ENCODE data around the gene STIM1. TPM values are rescaled to one million over a fixed set of nuclear protein-coding genes. Genes with fewer than 3 reads are reported as not detected.

Gene STIM1
- total RNA-seq, 3 donors from 2014 or later (not counting 1 experiment from before 2014, with no cell fraction given): 171 to 187 (median 175) TPM

GRCh38 chr11:3992964-3993363, 137.5 kb downstream of the STIM1 start:
- Mint-ChIP-seq H3K36me3 (peaks cover 17% of the 10 kb centered on the region), H3K27ac (peak overlapping the region in 1 of 2 donors; percentile 47), H3K27me3 (ENCODE audit: low read depth in 2 of 2) (no peaks in the 10 kb centered on the region), H3K4me3 (no peak overlapping the region), H3K9me3 (peaks cover 4 to 5% of the 10 kb centered on the region in 2 donors), H3K4me1 (peaks cover 69% of the 10 kb centered on the region in 2 donors)
- Histone ChIP-seq H3K27me3 (ENCODE audit: control insufficient read depth, insufficient read depth, low read length) (no peaks in the 10 kb centered on the region), H3K27ac (ENCODE audit: low read length) (no peak overlapping the region), H3K9me3 (ENCODE audit: control insufficient read depth, insufficient read depth, low read length) (peaks cover 5% of the 10 kb centered on the region), H3K4me3 (ENCODE audit: low read length) (no peak overlapping the region), H3K36me3 (ENCODE audit: control insufficient read depth, insufficient read depth, low read length) (no peaks in the 10 kb centered on the region), H3K4me1 (ENCODE audit: control insufficient read depth, insufficient read depth, low read length) (peaks cover 16% of the 10 kb centered on the region)
- DNase-seq (peak in 1 of 2 donors; percentile 20), ATAC-seq (peak in 2 of 3 donors; percentile 50 to 66)
- no peak for TF ChIP-seq CTCF (IDR thresholded peaks at IDR 0.05)
- 67% methylated on average over 1 of the region's 1 CpG for WGBS (ENCODE audit: insufficient coverage)
- intact Hi-C loops (cut with micrococcal nuclease): loop anchor here (5.0 kb wide), 1 partner anchor 136 kb away; the partner anchor contains the start of gene STIM1

GRCh38 chr11:3994030-3994640, 138.7 kb downstream of the STIM1 start:
- no peak overlapping the region for H3K4me3 ChIP-seq (ENCODE audit: low read length)
- Mint-ChIP-seq H3K4me1 (peaks cover 76 to 78% of the 10 kb centered on the region in 2 donors), H3K9me3 (peaks cover 4 to 5% of the 10 kb centered on the region in 2 donors), H3K36me3 (peaks cover 17% of the 10 kb centered on the region), H3K27me3 (ENCODE audit: low read depth in 2 of 2) (no peaks in the 10 kb centered on the region), H3K27ac (no peak overlapping the region), H3K4me3 (no peak overlapping the region)
- H3K9me3 ChIP-seq (ENCODE audit: control insufficient read depth, insufficient read depth, low read length): peaks cover 5% of the 10 kb centered on the region
- DNase-seq (peak in 1 of 2 donors; percentile 23), ATAC-seq (peak in 1 of 3 donors; percentile 49)
- no peaks in the 10 kb centered on the region for H3K36me3 ChIP-seq (ENCODE audit: control insufficient read depth, insufficient read depth, low read length)
- H3K27ac ChIP-seq (ENCODE audit: low read length): no peak overlapping the region
- TF ChIP-seq CTCF (IDR thresholded peaks at IDR 0.05): no peak
- peaks cover 15% of the 10 kb centered on the region for H3K4me1 ChIP-seq (ENCODE audit: control insufficient read depth, insufficient read depth, low read length)
- intact Hi-C loops (cut with micrococcal nuclease): loop anchor here (5.0 kb wide), 1 partner anchor 137 kb away; the partner anchor contains the start of gene STIM1
- WGBS (ENCODE audit: insufficient coverage): 98% methylated on average over 5 of the region's 6 CpGs
- H3K27me3 ChIP-seq (ENCODE audit: control insufficient read depth, insufficient read depth, low read length): no peaks in the 10 kb centered on the region

- Mint-ChIP-seq H3K4me3 (no peak overlapping the region), H3K4me1 (peaks cover 70 to 72% of the 10 kb centered on the region in 2 donors), H3K36me3 (peaks cover 17% of the 10 kb centered on the region), H3K27me3 (ENCODE audit: low read depth in 2 of 2) (no peaks in the 10 kb centered on the region), H3K27ac (peak overlapping the region in 1 of 2 donors; percentile 21), H3K9me3 (peaks cover 4 to 5% of the 10 kb centered on the region in 2 donors)
- no peak for ATAC-seq
- no peak for DNase-seq
- intact Hi-C loops (cut with micrococcal nuclease): no loop called here
- Histone ChIP-seq H3K9me3 (ENCODE audit: control insufficient read depth, insufficient read depth, low read length) (peaks cover 5% of the 10 kb centered on the region), H3K4me1 (ENCODE audit: control insufficient read depth, insufficient read depth, low read length) (peaks cover 10% of the 10 kb centered on the region), H3K4me3 (ENCODE audit: low read length) (no peak overlapping the region), H3K36me3 (ENCODE audit: control insufficient read depth, insufficient read depth, low read length) (no peaks in the 10 kb centered on the region), H3K27me3 (ENCODE audit: control insufficient read depth, insufficient read depth, low read length) (no peaks in the 10 kb centered on the region), H3K27ac (ENCODE audit: low read length) (no peak overlapping the region)
- 100% methylated on average over 1 of the region's 1 CpG for WGBS (ENCODE audit: insufficient coverage)
- TF ChIP-seq CTCF (IDR thresholded peaks at IDR 0.05): no peak
Observed at GRCh38 chr11:3995307-3995706, 139.8 kb downstream of the STIM1 start.
